Choroid plexus epithelial cell (primary cell): ENCODE results near the gene SPEM1.

ENCODE experiments used
- DNase-seq: peaks from one replicate; pipeline ENCODE4 v3.0.0-alpha.2; 2010; ENCODE audit warnings: low read depth
- H3K4me3 ChIP-seq: 2 replicates; pipeline ENCODE4 v1.5.1; 2011; ENCODE audit warnings: low read depth, mild to moderate bottlenecking, control low read depth, low read length, moderate library complexity
- CTCF ChIP-seq: conservative IDR thresholded peaks from 2 replicates; pipeline ENCODE4 v1.5.1; 2011; ENCODE audit warnings: low read depth, mild to moderate bottlenecking, control low read depth, inconsistent platforms, low read length, moderate library complexity

The SPEM1 gene

GRCh38 chr17:7403043-7403726, 16.9 kb upstream of the SPEM1 start:
- TF ChIP-seq CTCF = no peak
- DNase-seq = peak; percentile 13
- peak overlapping the region; percentile 69 for H3K4me3 ChIP-seq

GRCh38 chr17:7403727-7403976, 16.5 kb upstream of the SPEM1 start:
- no peak for DNase-seq
- H3K4me3 ChIP-seq = peak overlapping the region; percentile 69
- no peak for TF ChIP-seq CTCF

GRCh38 chr17:7403977-7404736, 16.0 kb upstream of the SPEM1 start, which contains the start of gene TMEM256:
Gene TMEM256, minus strand, starts transcription at chr17:7404097. Its CDS starts 13 bp downstream, at chr17:7404084.
- H3K4me3 ChIP-seq = peak within 1 kb of the TSS; percentile 69
- DNase-seq = peak; percentile 100
- no peak for TF ChIP-seq CTCF

- no peak for DNase-seq
- no peak for TF ChIP-seq CTCF
- peak overlapping the region; percentile 69 for H3K4me3 ChIP-seq
Measured at GRCh38 chr17:7404737-7405349, 15.3 kb upstream of the SPEM1 start.

GRCh38 chr17:7405350-7406234, 14.5 kb upstream of the SPEM1 start:
- no peak for DNase-seq
- H3K4me3 ChIP-seq = peak overlapping the region; percentile 69
- TF ChIP-seq CTCF = no peak

- H3K4me3 ChIP-seq = peak overlapping the region; percentile 69
- DNase-seq = no peak
- TF ChIP-seq CTCF = no peak
Measured at GRCh38 chr17:7406235-7406825, 13.8 kb upstream of the SPEM1 start.
